GM12865 (cell line): ENCODE results near the gene ZNF142.
A peak's percentile ranks its signal among the peaks of the same experiment; 100 is the strongest.

Experiments
- DNase-seq: peaks from one replicate; pipeline ENCODE4 v3.0.0; 2010; ENCODE audit warnings: low read depth
- H3K4me3 ChIP-seq: 2 replicates; pipeline ENCODE4 v1.5.1; 2011; ENCODE audit warnings: mild to moderate bottlenecking, low read depth, low read length, control low read depth
- TF ChIP-seq, protein P1 (sequence below): IDR thresholded peaks from 2 replicates; pipeline ENCODE4 v1.5.1; 2011; ENCODE audit warnings: low read length, control low read depth, low read depth, inconsistent platforms; ENCODE audit not compliant: insufficient read depth; ENCODE audit errors: missing control alignments

ZNF142 gene

DNA sequence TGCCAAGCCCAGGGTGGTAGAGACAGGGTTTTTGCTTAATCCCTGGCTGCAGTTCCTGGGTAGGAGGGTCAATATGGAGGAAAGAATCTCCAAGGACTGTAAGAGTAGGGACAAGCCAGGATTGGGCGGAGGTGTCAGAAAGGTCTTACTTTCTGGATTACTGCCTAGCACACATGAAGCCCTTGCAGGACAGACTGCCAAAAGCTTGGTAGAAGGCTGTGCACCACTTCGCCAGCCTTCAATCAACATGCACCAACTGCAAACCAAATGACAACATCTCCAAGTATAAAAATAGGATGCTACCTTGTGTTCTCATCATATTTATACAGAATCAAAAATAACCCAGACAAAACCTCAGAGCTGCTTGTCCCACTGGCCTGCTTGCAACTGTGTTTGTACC, 3.7 kb downstream of the ZNF142 start:
- TF ChIP-seq, protein P1, sequence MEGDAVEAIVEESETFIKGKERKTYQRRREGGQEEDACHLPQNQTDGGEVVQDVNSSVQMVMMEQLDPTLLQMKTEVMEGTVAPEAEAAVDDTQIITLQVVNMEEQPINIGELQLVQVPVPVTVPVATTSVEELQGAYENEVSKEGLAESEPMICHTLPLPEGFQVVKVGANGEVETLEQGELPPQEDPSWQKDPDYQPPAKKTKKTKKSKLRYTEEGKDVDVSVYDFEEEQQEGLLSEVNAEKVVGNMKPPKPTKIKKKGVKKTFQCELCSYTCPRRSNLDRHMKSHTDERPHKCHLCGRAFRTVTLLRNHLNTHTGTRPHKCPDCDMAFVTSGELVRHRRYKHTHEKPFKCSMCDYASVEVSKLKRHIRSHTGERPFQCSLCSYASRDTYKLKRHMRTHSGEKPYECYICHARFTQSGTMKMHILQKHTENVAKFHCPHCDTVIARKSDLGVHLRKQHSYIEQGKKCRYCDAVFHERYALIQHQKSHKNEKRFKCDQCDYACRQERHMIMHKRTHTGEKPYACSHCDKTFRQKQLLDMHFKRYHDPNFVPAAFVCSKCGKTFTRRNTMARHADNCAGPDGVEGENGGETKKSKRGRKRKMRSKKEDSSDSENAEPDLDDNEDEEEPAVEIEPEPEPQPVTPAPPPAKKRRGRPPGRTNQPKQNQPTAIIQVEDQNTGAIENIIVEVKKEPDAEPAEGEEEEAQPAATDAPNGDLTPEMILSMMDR = no peak
- DNase-seq = no peak
- H3K4me3 ChIP-seq = no peak overlapping the region

DNA sequence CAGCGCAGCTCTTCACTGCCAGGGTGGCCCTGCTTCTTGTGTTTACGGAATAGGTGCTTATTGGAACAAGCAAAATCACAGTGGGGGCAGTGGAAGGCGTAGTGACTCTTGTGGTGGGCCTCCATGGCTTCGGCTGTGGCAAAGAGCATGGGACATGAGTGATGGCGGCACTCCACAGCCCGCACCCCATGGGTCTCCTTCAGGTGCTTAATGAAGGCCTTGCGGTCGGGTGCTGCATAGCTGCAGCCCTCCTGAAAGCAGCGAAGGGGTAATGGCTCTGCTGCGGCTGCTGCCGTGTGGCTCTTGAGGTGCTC, 10.7 kb downstream of the ZNF142 start:
- TF ChIP-seq, protein P1 = no peak
- no peak for DNase-seq
- H3K4me3 ChIP-seq = no peak overlapping the region

DNA sequence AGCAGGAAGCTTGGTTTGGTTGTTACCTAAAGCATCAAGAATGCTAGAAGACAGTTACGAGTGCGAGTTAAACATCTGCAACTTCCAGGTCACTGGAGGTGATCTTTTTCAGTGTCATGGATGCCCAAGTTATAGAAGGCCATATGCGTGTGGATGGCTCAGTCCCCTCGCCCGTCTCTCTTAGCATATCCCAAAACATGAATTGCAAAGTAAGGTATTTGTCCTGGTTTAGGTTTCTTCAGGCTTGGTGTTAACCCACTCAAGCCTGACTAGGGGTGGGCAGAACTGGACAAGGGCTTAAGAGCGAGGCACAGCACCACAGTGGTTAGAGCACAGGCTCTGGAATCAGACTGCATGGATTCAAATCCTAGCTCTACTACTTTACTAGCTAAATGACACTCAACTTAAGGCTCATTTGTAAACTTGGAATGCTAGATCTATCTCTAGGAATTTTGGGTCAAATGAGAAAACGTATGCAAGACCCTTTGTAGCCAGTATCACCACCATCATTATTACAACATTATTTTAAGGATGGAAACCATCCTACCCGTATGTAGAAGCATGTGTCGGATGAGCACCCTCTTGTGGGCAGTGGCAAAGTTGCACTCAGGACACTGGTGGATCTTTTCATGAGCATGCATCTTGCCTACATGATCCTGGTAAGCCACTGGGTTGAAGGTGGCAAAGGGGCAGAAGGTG, 11.2 kb downstream of the ZNF142 start:
- TF ChIP-seq, protein P1 = peak; percentile 85
- H3K4me3 ChIP-seq = no peak overlapping the region
- peak; percentile 73 for DNase-seq

DNA sequence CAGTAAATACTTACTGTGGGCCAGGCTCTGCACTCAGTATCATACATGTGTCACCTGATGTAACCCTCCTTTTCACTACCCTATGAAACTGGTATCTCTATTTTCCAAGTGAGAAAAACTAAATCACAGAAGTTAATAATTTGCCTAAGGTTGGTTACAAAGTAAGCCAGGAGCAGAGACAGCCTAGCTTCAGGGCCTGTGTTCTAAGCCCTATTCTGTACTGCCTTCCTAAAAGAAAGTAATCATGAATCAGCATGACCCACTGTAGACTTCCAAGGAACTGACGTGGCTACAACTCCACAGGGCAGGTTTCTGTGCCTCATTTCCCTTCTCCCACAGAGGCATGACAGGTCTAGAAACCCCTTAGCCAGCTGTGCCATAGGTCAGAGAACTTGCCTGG, 14.3 kb downstream of the ZNF142 start:
- no peak for DNase-seq
- H3K4me3 ChIP-seq = no peak overlapping the region

DNA sequence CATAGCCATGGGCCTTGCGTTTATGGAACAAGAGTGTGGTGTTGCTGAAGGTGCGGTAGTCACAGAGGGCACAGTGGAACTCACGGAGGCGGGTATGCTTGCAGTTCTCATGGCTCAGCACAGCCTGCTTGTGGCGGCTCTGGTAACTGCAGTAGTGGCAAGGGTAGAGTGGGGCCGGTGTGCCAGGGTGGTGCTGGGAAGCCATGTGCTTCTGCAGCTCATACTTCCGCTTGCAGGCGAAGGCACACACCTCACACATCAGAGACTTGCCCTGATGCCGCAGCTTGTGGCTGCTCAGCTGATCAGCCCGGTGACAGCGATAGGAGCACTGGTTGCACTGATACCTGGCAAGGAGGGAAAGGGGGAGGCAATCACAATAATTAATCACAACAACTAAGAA, 14.7 kb downstream of the ZNF142 start:
- no peak overlapping the region for H3K4me3 ChIP-seq
- no peak for DNase-seq
- TF ChIP-seq, protein P1 = no peak

More for the DNA sequence above, 14.3 kb downstream of the ZNF142 start:
- TF ChIP-seq, protein P1 = no peak

DNA sequence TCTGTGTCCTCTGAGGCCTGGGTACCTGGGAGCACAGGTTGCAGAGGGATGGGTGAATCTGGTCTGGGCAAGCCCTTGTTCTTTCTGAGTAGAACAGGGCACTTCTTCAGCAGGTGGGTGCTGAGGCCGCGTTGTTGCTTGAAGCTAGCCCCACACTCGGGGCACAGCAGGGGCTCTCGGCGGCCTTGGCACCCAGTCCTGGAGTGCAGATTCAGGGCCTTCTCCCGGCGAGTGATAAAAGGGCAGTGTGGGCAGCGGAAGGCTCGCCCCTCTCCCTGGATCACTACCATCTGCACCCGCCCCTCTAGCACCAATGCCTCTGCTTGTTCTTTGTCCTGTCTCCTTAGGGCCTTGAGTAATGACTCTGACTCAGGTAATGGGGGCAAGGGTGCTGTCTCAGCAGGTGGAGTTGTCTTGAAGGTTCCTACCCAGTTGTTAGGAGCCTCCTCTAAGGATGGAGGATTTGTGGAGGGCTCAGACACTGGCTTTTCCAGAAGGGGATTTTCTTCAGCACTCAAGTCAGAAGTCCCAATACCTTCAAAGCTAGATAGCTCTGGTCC, 15.6 kb downstream of the ZNF142 start:
- DNase-seq = no peak
- TF ChIP-seq, protein P1 = no peak
- no peak overlapping the region for H3K4me3 ChIP-seq

DNA sequence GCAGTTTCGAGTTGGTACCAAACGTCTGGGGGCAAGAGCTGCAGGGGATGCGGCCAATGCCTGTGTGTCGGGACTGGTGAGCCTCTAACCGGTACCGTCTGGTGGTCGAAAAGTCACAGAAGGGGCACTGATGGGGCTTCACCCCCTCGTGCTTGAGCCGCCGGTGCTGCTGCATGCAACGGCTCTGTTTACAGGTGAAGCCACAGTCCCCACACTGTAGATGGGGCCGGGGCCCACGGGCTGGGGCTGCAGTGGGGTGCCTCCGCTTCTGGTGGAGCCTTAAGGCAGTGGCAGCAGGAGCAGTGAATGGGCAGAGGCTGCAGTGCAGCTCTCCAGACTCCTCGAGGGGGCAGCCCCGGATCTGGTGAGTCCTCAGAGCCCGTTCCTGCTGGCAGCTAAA, 16.6 kb downstream of the ZNF142 start:
- H3K4me3 ChIP-seq = no peak overlapping the region
- TF ChIP-seq, protein P1 = no peak
- no peak for DNase-seq
